H1 (cell line): Measurements from ENCODE around the gene PLB1. TPM values are rescaled to one million over a fixed set of nuclear protein-coding genes. Genes with fewer than 3 reads are reported as not detected.

ENCODE experiments used
- CTCF ChIA-PET: fragments of 300-600 bp; sonication (Branson Sonifier 250); formaldehyde crosslinking; loops from one replicate; lab custom pipeline; 2021; ENCODE audit not compliant: partially characterized antibody; lab: Charles Lee
- POLR2A ChIA-PET: fragments of 300-600 bp; sonication (Branson Sonifier 250); formaldehyde crosslinking; loops from one replicate; lab custom pipeline; 2021; ENCODE audit warnings: inconsistent platforms; ENCODE audit not compliant: partially characterized antibody; lab: Charles Lee
- DNase-seq, 2 experiments: peaks; one replicate each; pipeline versions ENCODE4 v3.0.0 to v3.0.0-alpha.2; 2010 to 2022; ENCODE audit warnings: low spot score in 2 of 2, low read depth in 1 of 2, mixed read lengths in 1 of 2
- FAIRE-seq: peaks from 2 replicates; lab custom pipeline; 2011; peaks lifted over from hg19 to GRCh38; lab: Jason Lieb, UNC
- H2AFZ ChIP-seq: 2 replicates; pipeline ENCODE4 v1.8.1; 2012; ENCODE audit warnings: low read length, inconsistent platforms
- H2AK5ac ChIP-seq: 2 replicates; pipeline ENCODE4 v1.6.1; 2013; ENCODE audit warnings: low read depth, low read length
- H2BK120ac ChIP-seq: replicated peaks from 2 replicates; pipeline ENCODE3; 2013; ENCODE audit warnings: low read depth, low read length, inconsistent platforms
- H2BK12ac ChIP-seq: 2 replicates; pipeline ENCODE4 v1.6.1; 2013; ENCODE audit warnings: low read depth, low read length
- H2BK15ac ChIP-seq: 2 replicates; pipeline ENCODE4 v1.6.1; 2013; ENCODE audit warnings: low read length
- H2BK20ac ChIP-seq: 2 replicates; pipeline ENCODE4 v1.6.1; 2013; ENCODE audit warnings: low read length
- H2BK5ac ChIP-seq: 2 replicates; pipeline ENCODE4 v1.6.1; 2013; ENCODE audit warnings: low read depth, low read length
- H3K14ac ChIP-seq: 2 replicates; pipeline ENCODE4 v1.6.1; 2013; ENCODE audit warnings: inconsistent platforms; ENCODE audit not compliant: insufficient read length
- H3K18ac ChIP-seq: 2 replicates; pipeline ENCODE4 v1.6.1; 2013; ENCODE audit warnings: low read length; ENCODE audit errors: extremely low read depth
- H3K23ac ChIP-seq: 2 replicates; pipeline ENCODE4 v1.6.1; 2013; ENCODE audit warnings: inconsistent platforms; ENCODE audit not compliant: insufficient read length
- H3K23me2 ChIP-seq: 2 replicates; pipeline ENCODE4 v1.6.1; 2013; ENCODE audit warnings: low read depth, low read length
- H3K27ac ChIP-seq: 2 replicates; pipeline ENCODE4 v1.6.1; 2011; ENCODE audit warnings: low read depth, low read length, inconsistent platforms
- H3K27me3 ChIP-seq, 4 experiments: replicated peaks in 1 of 4; 1 replicate in 1 of 4; 2 replicates in 3 of 4; pipeline versions ENCODE4 v1.6.1 to v1.8.1; 2011 to 2013; ENCODE audit warnings: low read length in 3 of 4, mild to moderate bottlenecking in 3 of 4, inconsistent platforms in 2 of 4, mixed read lengths in 2 of 4, moderate library complexity in 1 of 4; ENCODE audit not compliant: control insufficient read depth in 3 of 4, insufficient read depth in 3 of 4; ENCODE audit errors: extremely low read depth in 1 of 4
- H3K36me3 ChIP-seq, 4 experiments: 2 replicates each; pipeline versions ENCODE4 v1.6.1 to v1.8.1; 2011 to 2013; ENCODE audit warnings: mild to moderate bottlenecking in 4 of 4, low read length in 3 of 4, moderate library complexity in 2 of 4, control low read depth in 1 of 4, inconsistent platforms in 1 of 4; ENCODE audit not compliant: insufficient read depth in 4 of 4, control insufficient read depth in 2 of 4
- H3K4ac ChIP-seq: replicated peaks from 2 replicates; pipeline ENCODE3; 2013; ENCODE audit warnings: low read length, low read depth, mixed read lengths, inconsistent platforms; ENCODE audit not compliant: insufficient read length
- H3K4me1 ChIP-seq, 4 experiments: replicated peaks in 1 of 4; 1 replicate in 1 of 4; 2 replicates in 3 of 4; pipeline versions ENCODE4 v1.6.1 to v1.8.1; 2011 to 2013; ENCODE audit warnings: low read length in 3 of 4, inconsistent platforms in 2 of 4, mixed read lengths in 1 of 4; ENCODE audit not compliant: insufficient read depth in 4 of 4, control insufficient read depth in 3 of 4
- H3K4me2 ChIP-seq, 2 experiments: 2 replicates each; pipeline versions ENCODE4 v1.6.1 to v1.8.1; 2011 to 2013; ENCODE audit warnings: low read depth in 2 of 2, low read length in 2 of 2, control low read depth in 1 of 2, inconsistent platforms in 1 of 2, mild to moderate bottlenecking in 1 of 2; ENCODE audit not compliant: insufficient read depth in 1 of 2
- H3K4me3 ChIP-seq, 4 experiments: fragments of 200-600, 300-600 bp in 1 of 4; sonication (generic), shearing (Covaris generic), sonication (Bioruptor Twin) in 1 of 4; 2 replicates each; pipeline versions ENCODE4 v1.5.1 to v1.8.1; 2011 to 2016; ENCODE audit warnings: low read length in 4 of 4, low read depth in 3 of 4, control low read depth in 2 of 4, inconsistent platforms in 2 of 4, mild to moderate bottlenecking in 2 of 4, mixed read lengths in 1 of 4, moderate library complexity in 1 of 4; ENCODE audit not compliant: insufficient read depth in 2 of 4; ENCODE audit errors: extremely low read depth in 1 of 4
- H3K56ac ChIP-seq: replicated peaks from 2 replicates; pipeline ENCODE3; 2013; ENCODE audit warnings: low read depth, mild to moderate bottlenecking, mixed read lengths, low read length, inconsistent platforms; ENCODE audit not compliant: insufficient read length
- H3K79me1 ChIP-seq: 2 replicates; pipeline ENCODE4 v1.6.1; 2013; ENCODE audit warnings: low read depth, low read length, control low read depth
- H3K79me2 ChIP-seq, 2 experiments: 2 replicates each; pipeline versions ENCODE4 v1.6.1 to v1.8.1; 2012 to 2013; ENCODE audit warnings: low read length in 2 of 2, mild to moderate bottlenecking in 2 of 2, inconsistent platforms in 1 of 2; ENCODE audit not compliant: insufficient read depth in 2 of 2, control insufficient read depth in 1 of 2
- H3K9ac ChIP-seq, 4 experiments: replicated peaks in 1 of 4; 1 replicate in 1 of 4; 2 replicates in 3 of 4; pipeline versions ENCODE4 v1.6.1 to v1.8.1; 2011 to 2013; ENCODE audit warnings: low read depth in 3 of 4, low read length in 3 of 4, control low read depth in 2 of 4, mild to moderate bottlenecking in 2 of 4, moderate library complexity in 2 of 4, inconsistent platforms in 1 of 4; ENCODE audit errors: extremely low read depth in 1 of 4
- H3K9me3 ChIP-seq, 2 experiments: 2 replicates each; pipeline versions ENCODE4 v1.6.1 to v1.8.1; 2012 to 2013; ENCODE audit warnings: mild to moderate bottlenecking in 2 of 2, moderate library complexity in 2 of 2, control low read depth in 1 of 2, inconsistent platforms in 1 of 2, low read depth in 1 of 2, low read length in 1 of 2, mixed read lengths in 1 of 2; ENCODE audit not compliant: insufficient read depth in 2 of 2
- H4K20me1 ChIP-seq, 2 experiments: replicated peaks in 1 of 2; 2 replicates each; pipeline versions ENCODE3 to v1.8.1; 2011 to 2013; ENCODE audit warnings: inconsistent platforms in 2 of 2, low read length in 2 of 2, mild to moderate bottlenecking in 1 of 2; ENCODE audit not compliant: insufficient read depth in 2 of 2, control insufficient read depth in 1 of 2
- H4K5ac ChIP-seq: 2 replicates; pipeline ENCODE4 v1.6.1; 2013; ENCODE audit warnings: low read length, low read depth, mixed read lengths, inconsistent platforms; ENCODE audit not compliant: insufficient read length
- H4K8ac ChIP-seq: 2 replicates; pipeline ENCODE4 v1.8.0; 2013; ENCODE audit warnings: mild to moderate bottlenecking, moderate library complexity, low read length, inconsistent platforms; ENCODE audit not compliant: insufficient read depth; ENCODE audit errors: extremely low read depth
- H4K91ac ChIP-seq: replicated peaks from 2 replicates; pipeline ENCODE3; 2013; ENCODE audit warnings: low read length, mixed read lengths, inconsistent platforms; ENCODE audit not compliant: insufficient read length
- KDM1A ChIP-seq: fragments of 200-600, 300-600 bp; sonication (generic); IDR thresholded peaks from 2 replicates; pipeline ENCODE4 v1.7.1; 2016; ENCODE audit warnings: mild to moderate bottlenecking, low read length, borderline replicate concordance
- WGBS, 2 experiments: shearing (Covaris generic) in 1 of 2; methylation state at CpG; one replicate each; pipeline versions ENCODE4 v1.1.6 to v1.1.7; 2013 to 2015; ENCODE audit warnings: low lambda C conversion rate in 2 of 2, mixed read lengths in 2 of 2, inconsistent platforms in 1 of 2, low coverage in 1 of 2, missing lambda C conversion rate in 1 of 2; ENCODE audit not compliant: insufficient replicate concordance in 2 of 2, insufficient coverage in 1 of 2, insufficient read length in 1 of 2; ENCODE audit errors: extremely low coverage in 1 of 2, missing lambda C conversion rate in 1 of 2; 5-methylcytosine and 5-hydroxymethylcytosine counted together
- polyA plus RNA-seq, 7 experiments: library from polyadenylated mRNA; depleted of rRNA in 3 of 7; stranded (reverse) in 5 of 7; unstranded in 2 of 7; fragments of >200 nt in 5 of 7; fragments of 200-250 nt in 2 of 7; gene quantifications; 1 replicate in 5 of 7; 2 replicates in 1 of 7; 4 replicates in 1 of 7; pipeline versions ENCODE4 v1.2.1 to v1.2.3, GENCODE V29; 2011 to 2013; ENCODE audit warnings: missing spikeins in 2 of 7, mixed read lengths in 2 of 7
- total RNA-seq: library from RNA; stranded (reverse); fragmentation: NEBNext Ultra II Directional; extraction: Animal tissue kit (Norgen Biotek cat#: 25700); gene quantifications from 2 replicates; pipeline ENCODE4 v1.2.1, GENCODE V29; 2021

Gene PLB1
- total and polyA plus RNA-seq, 2 of the 8 experiments (the other 6 are each of a cell fraction or from before 2014, with no cell fraction given): 0.20 to 0.36 TPM

DNA sequence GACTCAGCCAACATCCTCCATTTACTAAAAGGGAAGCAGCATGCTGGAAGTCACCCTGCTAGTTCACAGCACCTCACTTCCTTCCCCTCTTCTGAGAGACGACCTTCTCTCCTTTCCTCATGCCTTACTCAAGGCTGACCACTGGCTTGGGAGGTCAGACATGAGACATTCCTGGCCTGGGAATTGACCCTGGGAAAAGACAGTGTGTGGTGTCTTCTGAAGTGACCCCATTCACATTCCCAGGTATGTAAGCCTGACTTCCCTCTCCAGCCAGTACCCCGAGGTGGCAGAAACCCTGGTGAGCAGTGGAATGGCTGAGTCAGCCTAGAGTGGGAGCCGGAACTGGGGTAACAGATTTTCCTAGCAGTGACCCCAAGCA, 92.4 kb downstream of the PLB1 start:
- Histone ChIP-seq H2BK20ac (no peak overlapping the region), H3K14ac (no peak overlapping the region), H2AK5ac (no peak overlapping the region), H3K23ac (no peak overlapping the region), H3K4ac (no peak overlapping the region), H3K79me2 (no peaks in the 10 kb centered on the region), H3K9ac (no peak overlapping the region), H3K4me2 (no peak overlapping the region), H3K4me1 (peaks cover 0 to 5% (median 0%) of the 10 kb centered on the region in 4 experiments; a peak in 3 of 7 replicates), H3K18ac (peak overlapping the region; percentile 19; the same call in 1 of the 2 replicates), H3K56ac (no peak overlapping the region), H2BK120ac (no peak overlapping the region), H2BK15ac (no peak overlapping the region), H2BK12ac (no peak overlapping the region), H3K23me2 (no peaks in the 10 kb centered on the region), H3K4me3 (no peak overlapping the region), H3K27ac (no peak overlapping the region), H3K9me3 (no peaks in the 10 kb centered on the region), H2BK5ac (no peak overlapping the region), H2AFZ (0 out of 2 replicates have a peak overlapping the region, but pooled peaks have one; percentile 11), H4K5ac (no peak overlapping the region), H4K91ac (no peak overlapping the region), H4K20me1 (no peaks in the 10 kb centered on the region), H4K8ac (no peak overlapping the region), H3K27me3 (no peaks in the 10 kb centered on the region), H3K79me1 (no peaks in the 10 kb centered on the region), H3K36me3 (no peaks in the 10 kb centered on the region)
- ChIA-PET POLR2A (no interaction called here), CTCF (interaction anchor here (0.6 kb wide), 1 partner anchor 33 kb away, joined by 3 read pairs; no protein-coding TSS in a partner anchor)
- FAIRE-seq (no peak), DNase-seq (no peak)
- 88% methylated on average over 3 of the region's 3 CpGs; no CpG with 5 or more reads in 1 of the 2 experiments for WGBS, 2 experiments
- no peak for TF ChIP-seq KDM1A
